ENCODE data around the gene SHANK2. TPM values are rescaled to one million over a fixed set of nuclear protein-coding genes. Genes with fewer than 3 reads are reported as not detected.

SHANK2 gene
- total RNA-seq, 4 donors from 2014 or later = 10.8 to 25.3 (median 15.6) TPM

- DNase-seq (ENCODE audit: extremely low spot score) = no peak
- H3K4me3 ChIP-seq = no peak overlapping the region
- no peaks in the 10 kb centered on the region for H3K36me3 ChIP-seq
- H3K9me3 ChIP-seq = no peaks in the 10 kb centered on the region
- WGBS = 79% methylated on average over 7 of the region's 7 CpGs
- peaks cover 0 to 57% (median 0%) of the 10 kb centered on the region in 4 donors for H3K27me3 ChIP-seq
- intact Hi-C loops (cut with DNase I) = no loop called here
- no peak overlapping the region for H3K27ac ChIP-seq (replicated peaks in 1 of 4)
- TF ChIP-seq POLR2AphosphoS5 (IDR thresholded peaks at IDR 0.05) (no peak), POLR2A (IDR thresholded peaks at IDR 0.05; ENCODE audit: low read depth) (no peak), EP300 (IDR thresholded peaks at IDR 0.05) (no peak), CTCF (IDR thresholded peaks at IDR 0.05) (no peak)
- H3K4me1 ChIP-seq = no peaks in the 10 kb centered on the region
These were observed 29.5 kb upstream of the SHANK2 start for GRCh38 chr11:71281831-71282230.

- no peak for DNase-seq (ENCODE audit: extremely low spot score)
These were observed 28.8 kb upstream of the SHANK2 start for GRCh38 chr11:71281204-71281603.

GRCh38 chr11:71279916-71280645, 27.7 kb upstream of the SHANK2 start:
- intact Hi-C loops (cut with DNase I) = no loop called here

More at GRCh38 chr11:71281204-71281603, 28.8 kb upstream of the SHANK2 start:
- Histone ChIP-seq H3K4me3 (no peak overlapping the region), H3K27ac (replicated peaks in 1 of 4) (no peak overlapping the region), H3K27me3 (peaks cover 0 to 53% (median 0%) of the 10 kb centered on the region in 4 donors), H3K36me3 (no peaks in the 10 kb centered on the region), H3K4me1 (no peaks in the 10 kb centered on the region), H3K9me3 (no peaks in the 10 kb centered on the region)
- 93% methylated on average over 3 of the region's 3 CpGs for WGBS
- intact Hi-C loops (cut with DNase I) = no loop called here
- TF ChIP-seq POLR2AphosphoS5 (IDR thresholded peaks at IDR 0.05) (no peak), EP300 (IDR thresholded peaks at IDR 0.05) (no peak), CTCF (IDR thresholded peaks at IDR 0.05) (no peak), POLR2A (IDR thresholded peaks at IDR 0.05; ENCODE audit: low read depth) (no peak)

GRCh38 chr11:71272161-71272560, 19.8 kb upstream of the SHANK2 start:
- Histone ChIP-seq H3K4me1 (no peaks in the 10 kb centered on the region), H3K27me3 (peaks cover 0 to 28% (median 0%) of the 10 kb centered on the region in 4 donors), H3K27ac (replicated peaks in 1 of 4) (no peak overlapping the region), H3K36me3 (no peaks in the 10 kb centered on the region), H3K9me3 (peaks cover 0 to 16% (median 12%) of the 10 kb centered on the region in 4 donors), H3K4me3 (no peak overlapping the region)
- intact Hi-C loops (cut with DNase I) = no loop called here
- TF ChIP-seq EP300 (IDR thresholded peaks at IDR 0.05) = no peak
- TF ChIP-seq POLR2AphosphoS5 (IDR thresholded peaks at IDR 0.05) = no peak
- no peak for TF ChIP-seq POLR2A (IDR thresholded peaks at IDR 0.05; ENCODE audit: low read depth)
- TF ChIP-seq CTCF (IDR thresholded peaks at IDR 0.05) = no peak
- DNase-seq (ENCODE audit: extremely low spot score) = no peak
- whole genome bisulfite sequencing = 83% methylated on average over 3 of the region's 3 CpGs

More at GRCh38 chr11:71279916-71280645, 27.7 kb upstream of the SHANK2 start:
- Histone ChIP-seq H3K4me1 (no peaks in the 10 kb centered on the region), H3K36me3 (no peaks in the 10 kb centered on the region), H3K9me3 (no peaks in the 10 kb centered on the region), H3K27ac (replicated peaks in 1 of 4) (no peak overlapping the region), H3K27me3 (peaks cover 0 to 46% (median 0%) of the 10 kb centered on the region in 4 donors), H3K4me3 (no peak overlapping the region)
- TF ChIP-seq EP300 (IDR thresholded peaks at IDR 0.05) = no peak
- TF ChIP-seq CTCF (IDR thresholded peaks at IDR 0.05) = no peak
- TF ChIP-seq POLR2A (IDR thresholded peaks at IDR 0.05; ENCODE audit: low read depth) = no peak
- 81% methylated on average over 14 of the region's 14 CpGs for WGBS
- no peak for DNase-seq (ENCODE audit: extremely low spot score)
